CD4-positive, alpha-beta T cell treated with Interleukin-12 subunit alpha and Interleukin-12 subunit beta, for 1 hour (primary cell): ENCODE data around the gene EFNA5.
"Not testable (repeated sequence)": the region's sequence is repeated elsewhere in the genome, so short reads cannot be mapped to it uniquely, and the experiment has no call there.

Source experiments
- DNase-seq: peaks from one replicate; pipeline ENCODE4 v3.0.0-alpha.2; 2020

The EFNA5 gene

DNA sequence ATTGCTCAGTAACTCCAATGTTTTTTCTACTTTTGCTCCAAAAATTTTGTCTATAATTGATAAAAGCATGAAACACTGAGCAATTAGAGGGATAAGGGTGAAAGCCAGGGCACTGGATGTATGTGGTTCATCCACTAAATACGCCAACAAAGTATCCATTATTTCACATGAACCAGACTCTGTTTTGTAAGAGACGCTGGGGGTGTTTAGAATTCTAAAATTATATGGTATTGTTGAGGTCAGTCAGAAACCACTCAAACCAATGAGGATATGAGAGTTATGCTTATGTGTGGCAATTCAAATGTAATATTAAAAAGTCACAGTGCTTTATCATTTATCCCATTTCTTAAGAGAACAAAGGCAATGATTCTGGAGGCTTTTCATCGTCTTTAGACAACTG is 220.2 kb downstream of the EFNA5 start:
- no peak for DNase-seq

DNA sequence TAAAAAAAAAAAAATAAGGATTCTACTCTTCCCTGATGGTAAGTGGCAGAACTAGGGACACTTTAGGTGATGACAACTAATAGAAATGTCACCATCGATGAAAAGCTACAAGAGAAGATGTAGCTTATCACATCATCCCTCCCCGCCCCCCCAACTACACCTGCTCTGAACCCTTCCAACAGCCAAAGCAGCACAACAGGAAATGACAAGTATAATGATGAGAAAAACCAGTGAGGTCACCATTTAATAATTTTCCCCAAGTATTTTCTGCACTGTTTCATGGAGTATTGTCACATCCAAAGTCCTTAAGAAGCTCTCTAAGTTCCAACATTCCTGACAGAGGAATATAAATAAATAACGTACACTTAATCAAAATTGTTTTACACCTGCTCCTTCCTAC is 221.4 kb downstream of the EFNA5 start:
- no peak for DNase-seq

DNA sequence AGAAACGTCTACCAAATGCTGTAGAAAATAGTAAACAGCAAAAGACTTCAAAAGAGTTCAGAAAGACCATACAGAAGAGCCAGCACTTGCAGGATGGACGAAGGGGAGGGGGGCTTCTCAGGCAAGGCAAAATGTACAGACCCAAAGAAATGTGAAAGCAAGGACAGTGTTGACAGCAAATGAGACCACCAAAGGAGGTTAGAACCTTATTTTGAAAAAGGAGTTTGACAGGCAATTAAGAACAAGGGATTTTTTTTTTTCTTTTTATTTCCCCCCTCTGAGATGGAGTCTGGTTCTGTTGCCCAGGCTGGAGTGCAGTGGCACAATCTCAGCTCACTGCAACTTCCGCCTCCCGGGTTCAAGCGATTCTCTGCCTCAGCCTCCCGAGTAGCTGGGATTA is 223.2 kb downstream of the EFNA5 start:
- no peak for DNase-seq

DNA sequence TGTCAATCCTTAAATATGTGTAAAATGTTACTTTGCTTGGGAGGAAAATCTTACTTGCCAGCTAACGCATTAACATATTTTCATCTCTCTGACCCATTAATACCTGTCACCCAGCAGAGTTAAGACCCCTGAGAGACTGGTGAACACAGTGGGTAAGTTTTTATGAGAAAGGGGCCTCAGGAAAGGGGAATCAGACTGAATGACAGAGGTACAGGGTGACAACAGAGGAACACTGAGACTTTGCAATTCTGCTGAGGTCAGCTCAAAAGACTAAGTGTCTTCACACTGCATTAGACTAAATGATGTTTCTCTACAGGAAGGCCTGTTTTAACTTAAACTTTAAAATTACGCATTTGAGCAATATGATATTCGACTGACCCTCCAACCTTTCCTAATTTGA is 223.8 kb downstream of the EFNA5 start:
- DNase-seq: no peak

DNA sequence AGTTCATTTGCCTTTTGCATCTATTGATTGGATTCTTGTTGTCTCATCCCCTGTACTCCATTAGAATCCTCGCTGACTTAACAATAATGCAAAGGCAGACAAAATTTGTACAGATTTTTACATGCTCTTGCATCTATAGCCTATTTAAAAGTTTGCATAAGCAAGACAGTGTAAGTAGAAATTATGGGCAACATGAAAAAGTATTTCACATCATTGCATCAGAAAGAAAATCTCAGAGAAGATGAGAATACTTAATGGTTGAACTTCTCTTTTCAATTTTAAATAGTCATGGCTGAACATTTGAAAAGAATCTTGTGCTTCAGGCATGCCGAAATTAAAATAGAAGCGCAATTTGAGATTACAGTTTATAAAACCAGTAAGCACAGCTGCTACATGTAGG is 226.4 kb downstream of the EFNA5 start:
- no peak for DNase-seq

DNA sequence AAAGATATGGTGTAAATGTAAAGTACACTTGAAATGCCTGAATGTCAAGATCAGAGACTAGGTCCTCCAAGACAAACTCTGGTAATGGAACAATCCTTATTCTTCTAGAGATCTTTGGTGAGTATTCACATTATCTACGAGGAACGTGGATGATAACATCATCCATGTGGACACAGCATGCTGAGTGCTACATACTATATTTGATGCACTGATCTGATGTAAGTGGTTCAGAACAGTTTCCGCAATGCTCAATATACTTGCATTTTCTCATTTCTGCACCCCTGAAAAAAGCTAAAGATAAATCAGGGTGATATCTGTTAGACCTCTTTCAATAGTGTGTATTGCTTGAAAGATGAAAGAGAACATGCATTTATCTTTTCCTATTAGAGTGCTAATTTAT is 226.8 kb downstream of the EFNA5 start:
- DNase-seq: no peak

DNA sequence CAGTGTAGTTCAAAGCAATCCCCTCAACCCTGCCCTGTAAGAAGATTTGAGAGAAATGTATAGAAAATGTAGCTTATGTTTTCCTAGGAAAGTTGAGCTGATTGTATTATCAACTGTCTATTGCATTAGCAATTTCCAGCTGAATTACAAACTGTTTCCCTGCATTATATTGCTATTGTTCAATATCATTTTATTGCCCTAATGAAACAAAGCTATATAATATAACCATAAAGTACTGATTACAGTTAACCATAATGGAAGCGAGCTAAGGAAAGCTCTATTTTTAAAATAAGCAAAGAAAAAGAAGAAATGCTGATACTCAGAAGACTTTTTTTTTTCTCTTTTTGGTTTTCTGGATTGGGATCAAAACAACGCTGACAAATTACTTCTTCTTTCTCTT is 228.3 kb downstream of the EFNA5 start:
- DNase-seq: no peak

DNA sequence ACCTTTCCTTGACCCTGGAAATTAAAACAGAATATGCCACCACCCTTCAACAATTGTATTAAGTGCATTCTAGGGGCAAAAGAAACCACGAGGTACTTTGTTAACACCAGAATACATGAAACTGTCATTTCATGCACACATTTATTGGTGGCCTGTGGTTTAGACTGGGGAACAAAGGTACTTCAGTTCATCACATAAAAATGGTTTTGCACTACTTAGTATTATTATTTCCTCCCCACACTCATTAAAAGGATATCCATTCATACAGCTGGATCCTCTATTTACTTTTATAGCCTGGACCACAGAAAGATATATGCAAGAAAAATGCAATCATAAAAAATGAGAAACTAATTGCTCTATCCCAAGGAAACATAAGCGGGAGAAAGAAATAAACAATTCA is 230.9 kb downstream of the EFNA5 start:
- no peak for DNase-seq

DNA sequence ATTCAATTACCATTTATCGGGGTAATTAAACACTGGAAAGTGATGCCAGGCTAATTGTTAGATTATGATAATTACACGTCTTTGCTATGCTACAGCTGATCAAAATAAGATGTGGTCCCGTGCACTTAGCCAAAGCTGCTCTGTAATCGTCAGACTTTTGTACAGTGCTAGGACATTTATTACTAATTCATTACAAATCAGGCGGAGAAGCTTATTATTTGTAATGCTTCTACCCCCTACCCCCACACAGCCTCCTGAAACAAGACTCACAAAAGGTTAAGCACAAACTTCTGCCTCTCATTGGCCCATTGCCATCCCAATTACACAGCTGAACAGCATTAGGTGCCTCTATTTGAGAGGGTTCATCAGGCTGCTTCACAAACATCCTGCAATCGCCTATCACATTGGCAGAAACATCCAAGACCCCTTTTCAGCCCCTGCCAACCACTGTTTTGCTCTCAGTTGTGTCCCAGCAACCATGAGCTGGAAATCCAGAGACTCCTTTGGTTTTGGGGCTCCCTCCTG is 232.7 kb downstream of the EFNA5 start:
- DNase-seq: no peak

DNA sequence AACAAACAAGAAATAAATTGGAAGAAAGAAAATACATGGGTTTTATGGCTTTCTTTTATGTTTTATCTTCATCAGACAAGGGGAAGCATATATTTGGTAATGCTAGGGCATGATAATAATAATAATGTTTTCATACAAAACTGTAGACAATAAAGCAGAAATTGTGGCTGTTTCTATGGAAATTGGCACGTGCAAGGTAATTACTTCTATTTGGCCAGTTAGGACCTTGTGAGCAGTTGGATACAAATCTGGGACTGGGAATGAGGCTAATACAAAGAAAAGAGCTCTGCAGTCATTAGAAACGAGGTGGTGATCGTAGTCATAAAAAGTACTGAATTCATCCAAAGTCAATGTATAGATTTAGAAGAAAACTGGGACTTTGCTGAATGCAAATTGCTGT is 233.6 kb downstream of the EFNA5 start:
- no peak for DNase-seq

DNA sequence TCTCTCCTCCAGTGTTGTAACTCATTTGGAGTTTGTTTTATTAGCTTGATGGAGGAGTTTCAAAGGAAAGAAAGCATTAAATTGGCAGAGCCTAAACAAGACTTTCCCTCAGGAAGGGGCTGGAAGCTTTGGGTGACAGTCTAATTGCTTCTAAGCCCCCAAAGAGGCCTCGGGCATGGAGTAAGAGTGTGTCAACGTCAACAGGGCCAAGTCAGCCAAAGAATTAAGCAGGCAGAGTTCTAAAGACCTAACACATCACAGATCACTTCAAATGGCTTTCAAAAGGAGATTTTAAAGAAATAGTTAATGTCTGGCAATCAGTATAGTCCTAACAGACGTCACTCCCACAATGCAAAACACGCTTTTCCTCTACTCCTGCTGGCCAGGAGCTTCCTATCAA is 234.5 kb downstream of the EFNA5 start:
- DNase-seq: no peak

DNA sequence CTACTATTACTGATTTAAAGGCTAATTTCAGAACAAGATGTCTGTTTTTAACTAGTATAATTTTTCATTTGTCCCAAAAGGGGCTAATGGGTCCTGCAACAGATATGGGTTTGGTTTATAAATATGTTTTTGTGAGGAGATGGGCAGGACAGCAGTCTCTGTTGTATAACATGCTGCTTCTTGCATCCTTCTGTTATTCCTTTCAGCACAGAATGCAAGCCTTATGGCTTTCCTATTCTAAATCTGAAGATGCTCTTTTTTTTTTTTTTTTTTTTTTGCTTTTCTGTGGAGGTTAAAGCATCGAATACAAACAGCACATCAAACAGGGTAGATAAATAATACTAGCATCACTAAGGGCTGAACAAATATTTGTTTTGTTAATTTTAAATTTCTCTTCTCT is 235.7 kb downstream of the EFNA5 start:
- no peak for DNase-seq

DNA sequence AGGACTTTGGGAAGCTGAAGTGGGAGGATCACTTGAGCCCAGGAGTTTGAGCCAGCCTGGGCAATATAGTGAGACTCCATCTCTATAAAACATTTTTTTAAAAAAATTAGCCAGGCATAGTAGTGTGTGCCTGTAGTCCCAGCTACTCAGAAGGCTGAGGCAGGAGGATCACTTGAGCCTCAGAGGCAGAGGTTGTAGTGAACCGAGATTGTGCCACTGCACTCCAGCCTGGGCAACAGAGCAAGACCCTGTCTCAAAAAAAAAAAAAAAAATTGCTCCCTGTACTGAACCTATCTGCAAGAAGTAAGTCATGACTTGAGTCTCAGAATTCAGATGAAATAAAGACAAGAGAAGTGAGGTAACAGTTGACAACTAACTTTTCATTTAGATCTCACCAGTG is 237.1 kb downstream of the EFNA5 start:
- DNase-seq: not testable (repeated sequence)

DNA sequence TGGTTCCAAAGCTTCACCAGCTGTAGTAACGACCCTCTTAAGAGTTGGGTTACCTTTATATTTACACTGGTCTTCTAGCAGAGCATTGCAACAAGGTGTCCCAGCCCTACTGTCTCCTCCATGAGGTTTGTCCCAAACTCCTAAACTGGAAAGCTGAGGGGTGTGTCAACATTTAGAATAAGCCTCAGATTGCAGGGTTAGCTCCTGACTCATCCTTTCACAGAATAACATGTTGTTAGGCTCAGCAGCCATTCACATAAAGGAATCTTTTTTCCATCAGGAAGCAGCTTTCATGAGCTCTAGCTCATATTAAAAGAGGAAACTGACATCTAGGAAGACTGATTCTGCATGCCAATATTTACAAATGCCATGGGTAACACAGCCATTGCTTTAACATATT is 238.7 kb downstream of the EFNA5 start:
- DNase-seq: no peak

DNA sequence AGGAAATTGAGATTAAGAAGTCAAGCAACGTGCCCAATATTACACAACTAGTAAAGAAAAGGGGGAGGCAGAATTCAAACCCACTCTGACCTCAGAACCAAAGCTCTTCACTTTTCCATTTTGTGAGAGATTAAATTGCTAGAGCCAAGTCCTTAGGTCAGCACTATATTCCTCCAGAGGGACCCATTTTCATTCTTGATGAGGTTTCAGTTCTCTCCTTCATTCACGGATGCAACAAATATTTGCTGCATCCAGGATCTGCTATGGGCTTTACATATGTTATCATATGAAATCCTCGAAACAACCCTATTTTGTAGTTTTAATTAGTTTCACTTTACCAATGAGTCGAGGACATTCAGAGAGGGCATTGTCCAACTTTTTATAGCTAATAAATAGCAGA is 239.2 kb downstream of the EFNA5 start:
- DNase-seq: no peak

DNA sequence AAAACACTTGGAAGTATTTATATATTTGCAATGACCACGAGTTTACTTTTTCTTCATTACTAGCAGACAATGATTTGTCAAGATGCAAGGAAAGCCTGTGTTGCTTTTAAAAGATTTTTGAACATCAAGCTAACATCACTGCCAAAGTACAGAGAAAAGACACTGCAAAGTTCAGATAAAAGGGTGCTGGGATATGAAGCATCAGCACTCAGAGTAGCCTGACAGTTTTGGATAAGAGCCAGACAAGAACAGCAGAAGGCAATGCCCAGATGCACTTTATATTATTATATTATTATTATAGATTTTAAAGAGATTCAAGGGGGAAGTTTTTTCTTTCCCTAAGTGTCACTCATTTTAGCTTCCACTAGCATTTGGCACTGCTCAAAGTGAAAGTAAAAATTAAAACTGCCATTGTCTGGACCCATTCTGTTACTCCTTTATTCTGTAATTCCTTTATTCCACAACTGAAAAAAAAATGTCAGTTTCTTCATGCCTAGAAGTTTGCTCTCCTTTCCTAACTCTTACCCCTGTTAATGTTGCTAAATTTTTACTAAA is 240.6 kb downstream of the EFNA5 start:
- no peak for DNase-seq

DNA sequence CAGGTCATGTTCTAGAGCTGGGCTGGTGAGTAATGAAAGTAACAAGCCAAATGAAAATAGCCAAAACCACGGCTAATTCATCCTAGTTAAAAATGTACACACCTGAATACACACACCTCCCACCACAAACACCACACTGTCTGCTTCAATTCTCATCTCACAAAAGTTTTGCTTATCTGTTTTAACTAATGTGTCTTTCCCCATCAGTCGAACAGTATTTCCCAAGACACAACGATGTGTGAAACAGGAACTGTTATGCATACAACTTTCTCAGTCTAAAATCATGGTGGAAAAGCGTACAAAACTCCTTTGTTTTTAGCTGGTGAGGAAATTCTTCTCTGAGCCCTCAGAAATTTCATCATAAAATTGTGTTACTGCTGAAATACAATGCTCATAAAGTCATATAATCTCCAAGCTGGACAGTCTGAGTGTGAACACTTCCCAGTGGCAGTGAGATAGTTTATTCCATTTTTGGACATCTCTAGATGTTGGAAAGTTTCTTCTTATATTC is 242.4 kb downstream of the EFNA5 start:
- DNase-seq: no peak

DNA sequence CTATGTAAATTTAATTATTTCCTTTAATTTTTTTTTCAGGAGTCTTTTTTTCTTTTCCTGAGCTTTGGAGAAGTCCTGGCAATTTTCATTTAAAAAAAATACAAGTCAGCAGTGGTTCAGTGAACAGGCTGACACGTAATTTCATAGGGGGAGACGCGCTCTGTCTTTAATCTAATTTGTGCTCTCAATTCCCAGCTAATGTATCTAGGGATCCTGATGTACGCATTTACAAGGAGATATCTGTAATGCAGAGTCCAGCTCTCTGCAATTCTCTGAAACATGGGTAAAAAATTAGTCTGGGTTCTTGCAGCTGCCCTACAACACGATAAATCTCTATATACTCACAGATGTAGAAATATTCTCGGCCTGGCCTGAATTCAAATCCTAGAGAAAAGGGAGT is 243.9 kb downstream of the EFNA5 start:
- DNase-seq: no peak

DNA sequence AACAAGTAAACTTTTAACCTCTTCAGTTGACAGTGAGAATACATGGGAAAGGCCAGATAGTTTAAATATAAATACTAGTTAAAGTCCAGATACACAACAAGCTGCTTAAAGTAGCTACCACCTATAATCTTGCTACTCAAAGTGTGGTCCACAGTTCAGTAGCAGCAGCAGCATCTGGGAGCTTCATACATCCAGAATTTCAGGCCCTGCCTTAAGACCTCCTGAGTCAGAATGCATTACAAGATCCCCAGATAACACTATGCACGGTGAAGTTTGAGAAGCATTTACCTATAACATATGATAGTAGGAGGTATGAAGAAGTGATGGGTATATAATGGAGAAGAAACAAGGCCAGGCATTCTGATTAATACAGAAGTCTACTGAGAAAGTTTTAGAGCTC is 244.5 kb downstream of the EFNA5 start:
- no peak for DNase-seq

DNA sequence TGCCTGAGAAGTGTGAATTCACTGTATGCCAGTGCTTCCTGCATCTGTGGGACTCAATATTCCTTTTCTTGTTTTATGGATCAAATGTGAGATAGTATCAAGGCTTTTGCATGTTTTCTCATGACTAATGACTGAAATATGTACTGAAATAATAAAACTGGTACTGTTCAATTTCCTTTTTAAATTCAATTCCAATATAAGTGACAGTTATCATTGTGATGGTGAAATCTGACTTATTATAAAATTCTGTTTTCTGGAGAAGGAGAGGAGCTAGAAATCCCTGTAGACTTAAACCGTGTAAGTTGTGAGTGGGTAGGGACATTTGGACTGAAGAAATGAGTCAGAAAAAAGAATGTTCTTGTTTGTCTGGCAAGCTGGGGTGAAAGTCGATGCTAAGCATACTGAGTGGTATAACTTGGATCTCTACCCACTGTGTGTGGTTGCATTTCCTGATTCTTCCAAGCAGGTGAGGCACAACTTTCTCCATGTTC is 245.2 kb downstream of the EFNA5 start:
- no peak for DNase-seq

DNA sequence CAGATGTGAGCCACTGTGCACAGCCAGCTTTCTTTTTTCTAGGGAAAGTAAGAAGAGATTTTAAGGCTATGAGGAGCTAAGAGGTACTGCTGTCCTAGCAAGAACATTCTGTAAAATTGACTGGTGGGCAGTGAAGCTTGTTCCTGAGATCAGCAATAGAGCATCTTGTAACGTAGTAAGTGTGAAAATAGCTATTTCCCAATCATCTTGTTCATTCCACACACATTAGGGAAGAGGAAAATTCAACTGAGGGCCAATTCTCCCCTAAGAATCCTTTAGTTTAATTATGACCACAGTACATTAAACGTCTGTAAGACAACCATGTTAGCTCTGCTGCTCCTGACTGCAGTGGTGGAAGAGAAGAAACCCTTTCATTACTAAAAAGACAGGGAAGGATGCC is 246.2 kb downstream of the EFNA5 start:
- no peak for DNase-seq

DNA sequence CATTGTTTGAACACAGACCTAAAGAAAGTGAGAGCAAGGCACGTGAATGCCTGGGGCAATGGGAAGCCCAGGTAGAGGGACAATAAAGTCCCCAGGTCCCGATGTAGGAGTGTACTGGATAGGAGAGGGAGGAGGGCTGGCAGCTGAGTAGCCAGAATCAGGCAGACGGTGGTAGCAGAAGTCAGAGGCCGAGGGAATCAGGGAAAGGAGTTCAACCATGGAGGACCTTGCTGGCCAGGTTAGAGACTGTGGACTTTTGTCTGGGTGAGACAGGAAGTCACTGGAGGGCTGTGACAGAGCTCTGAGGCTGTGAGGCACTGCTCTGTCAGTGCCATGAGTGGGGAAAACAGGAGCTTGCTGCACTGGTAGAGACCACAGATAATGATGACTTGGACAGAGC is 248.2 kb downstream of the EFNA5 start:
- no peak for DNase-seq

DNA sequence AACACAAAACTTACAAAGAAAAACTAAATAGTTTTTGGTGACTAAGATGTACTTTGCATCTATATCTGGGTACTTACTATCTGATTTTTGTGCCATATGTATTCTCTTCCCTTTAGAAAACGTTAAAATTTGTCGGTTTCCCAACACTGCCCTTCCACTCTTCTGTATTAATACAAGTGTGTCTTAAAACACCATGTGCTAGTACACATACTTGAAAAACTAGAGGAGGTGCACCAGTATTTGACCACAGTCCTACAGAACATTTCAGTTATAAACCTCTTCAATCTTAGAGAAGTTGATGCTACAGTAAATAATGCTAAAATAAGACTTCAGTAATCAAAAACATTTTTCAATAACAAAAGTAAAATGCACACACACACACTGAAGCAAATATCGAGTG is 251.2 kb downstream of the EFNA5 start:
- DNase-seq: no peak

DNA sequence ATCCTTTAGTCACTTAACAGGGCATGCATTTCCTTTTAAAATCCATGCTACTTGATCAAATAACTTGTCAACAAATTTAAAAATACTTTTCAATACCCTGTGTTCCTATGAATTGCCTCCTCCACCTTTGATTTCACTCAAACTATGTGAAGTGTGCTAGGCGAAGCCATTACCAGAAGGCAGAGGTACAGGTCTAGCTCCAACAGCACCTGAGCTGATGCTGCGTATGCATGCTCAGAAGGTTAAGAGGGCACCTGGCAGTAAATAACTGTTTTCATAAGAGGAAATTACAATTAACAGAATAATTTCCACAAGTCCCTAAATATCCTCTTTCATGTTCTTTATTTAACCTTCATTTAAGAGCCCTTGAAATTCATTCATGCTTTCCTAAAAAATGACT is 251.8 kb downstream of the EFNA5 start:
- no peak for DNase-seq

DNA sequence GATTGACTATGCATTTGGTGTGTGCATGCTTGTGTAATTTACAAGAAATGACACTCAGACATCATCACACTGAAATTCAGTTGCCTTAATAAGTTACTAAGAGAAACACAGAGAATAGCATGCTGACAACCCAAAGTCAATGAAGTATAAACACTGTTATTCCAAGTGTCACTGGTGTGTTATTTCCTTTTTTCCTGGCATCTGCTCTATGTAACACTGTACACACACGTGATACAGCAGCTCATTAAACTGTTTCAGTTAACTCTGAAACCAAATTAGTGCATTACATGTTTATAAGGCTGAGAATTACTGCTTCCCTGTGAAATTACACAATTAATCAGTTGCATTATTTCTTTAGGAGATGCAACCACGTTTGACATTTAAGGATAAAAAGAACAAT is 252.7 kb downstream of the EFNA5 start:
- no peak for DNase-seq
